HEK293T (cell line): ENCODE results near the gene ECM2.

Experiments
- CTCF ChIA-PET: fragments of 350-600 bp; formaldehyde crosslinking; extraction: SDS; loops from one replicate; lab custom pipeline; 2021; ENCODE audit warnings: antibody characterized with exemption, inconsistent platforms; lab: Yijun Ruan, JAX
- POLR2A ChIA-PET: fragments of 350-600 bp; formaldehyde crosslinking; extraction: SDS; loops from one replicate; lab custom pipeline; 2020; ENCODE audit warnings: antibody characterized with exemption, inconsistent platforms; lab: Yijun Ruan, JAX
- DNase-seq: peaks from one replicate; pipeline ENCODE4 v3.0.0; 2012; ENCODE audit warnings: mixed read lengths; ENCODE audit errors: extremely low spot score
- ELF4 ChIP-seq: fragments of 450-650 bp; IDR thresholded peaks from 2 replicates; pipeline ENCODE4 v1.6.1; 2017; ENCODE audit warnings: antibody characterized with exemption
- FOXK2 ChIP-seq: fragments of 450-650 bp; IDR thresholded peaks from 2 replicates; pipeline ENCODE4 v1.6.1; 2016; ENCODE audit warnings: mild to moderate bottlenecking
- LEF1 ChIP-seq: fragments of 450-650 bp; IDR thresholded peaks from 2 replicates; pipeline ENCODE4 v1.6.1; 2017; ENCODE audit warnings: mild to moderate bottlenecking, borderline replicate concordance
- NFRKB ChIP-seq: fragments of 450-650 bp; IDR thresholded peaks from 2 replicates; pipeline ENCODE4 v1.6.1; 2016; ENCODE audit warnings: mild to moderate bottlenecking, moderate library complexity
- SUZ12 ChIP-seq: fragments of 450-650 bp; IDR thresholded peaks from 2 replicates; pipeline ENCODE4 v1.6.1; 2016; ENCODE audit warnings: mild to moderate bottlenecking
- ZNF384 ChIP-seq: fragments of 450-650 bp; IDR thresholded peaks from 2 replicates; pipeline ENCODE4 v1.6.1; 2016

Gene ECM2

DNA sequence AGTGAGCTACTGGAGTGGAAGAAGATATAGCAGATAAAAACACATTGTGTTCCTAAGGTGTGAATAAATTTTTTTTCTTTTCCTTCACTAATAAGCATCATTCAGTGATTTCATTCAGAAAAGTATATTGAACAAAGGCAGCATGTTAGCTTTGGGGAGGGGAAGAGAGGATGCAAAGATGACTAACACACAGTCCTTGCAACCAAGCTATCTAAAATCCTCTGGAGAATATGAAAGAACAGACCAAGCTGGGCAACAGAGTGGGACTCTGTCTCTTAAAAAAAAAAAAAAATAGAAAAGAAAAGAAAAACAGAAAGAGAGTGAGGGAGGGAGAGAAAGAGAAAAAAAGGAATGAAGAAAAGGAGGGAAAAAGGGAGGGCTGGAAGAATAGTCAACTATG lies 89.3 kb downstream of the ECM2 start:
- ChIA-PET CTCF (no interaction called here), POLR2A (interaction anchor here (1.5 kb wide), 1 partner anchor 120 kb away, joined by 4 read pairs; the partner anchor contains the start of gene CENPP)
- no peak for TF ChIP-seq SUZ12
- no peak for TF ChIP-seq ZNF384
- no peak for TF ChIP-seq LEF1
- TF ChIP-seq NFRKB = no peak
- TF ChIP-seq FOXK2 = no peak
- TF ChIP-seq ELF4 = no peak
- no peak for DNase-seq
